Measurements from ENCODE around the gene FAM227A.

FAM227A gene

DNA sequence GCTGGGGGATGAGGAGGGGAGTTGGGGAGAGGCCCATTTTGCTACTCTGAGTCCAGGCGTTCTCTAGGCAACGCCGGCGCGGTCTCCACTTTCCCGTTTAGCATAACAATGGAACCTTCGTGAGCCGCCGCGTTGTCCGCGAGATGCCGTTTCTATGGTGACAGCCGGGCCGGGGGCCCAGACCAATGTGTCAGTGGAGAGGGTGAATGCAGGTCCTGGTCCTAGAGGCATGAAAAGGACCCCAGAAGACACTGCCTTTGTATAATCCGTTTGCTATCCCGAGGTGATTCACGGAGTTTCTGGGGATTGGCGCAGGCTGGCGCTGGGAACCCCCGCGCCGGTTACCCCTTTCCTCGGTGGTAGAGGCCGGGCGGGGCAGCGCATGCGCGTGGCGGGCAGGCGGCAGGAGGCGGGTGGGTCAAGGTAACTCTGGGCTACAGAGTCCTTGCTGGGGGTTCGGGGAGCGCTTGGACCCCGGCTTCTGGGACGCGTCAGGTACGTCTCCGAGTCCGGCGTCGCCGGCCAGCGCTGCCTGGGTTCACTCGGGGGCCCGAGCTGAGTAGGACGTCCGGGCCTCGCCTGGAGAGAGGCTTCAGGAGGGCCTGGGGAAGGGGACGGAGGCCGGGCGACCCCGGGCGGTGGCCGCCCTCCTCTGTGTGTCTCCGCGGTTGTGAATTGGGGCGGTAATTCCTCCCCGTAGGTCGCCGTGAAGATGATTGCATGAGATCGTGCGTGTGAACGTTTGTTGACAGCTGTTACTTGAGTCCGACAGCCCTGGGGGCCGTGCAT is at the start of gene FAM227A, which contains the start of gene CBY1:
Gene FAM227A (minus strand): TSS at position 137 of the 789 bp plus-strand sequence. CDS start 6,224 bp downstream, outside the sequence.
Gene CBY1 (plus strand): TSS at position 383 of the 789 bp plus-strand sequence. CDS start 11,417 bp downstream, outside the sequence.
- peak; percentile 57 for DNase-seq (ENCODE audit: low read depth, low spot score)

DNA sequence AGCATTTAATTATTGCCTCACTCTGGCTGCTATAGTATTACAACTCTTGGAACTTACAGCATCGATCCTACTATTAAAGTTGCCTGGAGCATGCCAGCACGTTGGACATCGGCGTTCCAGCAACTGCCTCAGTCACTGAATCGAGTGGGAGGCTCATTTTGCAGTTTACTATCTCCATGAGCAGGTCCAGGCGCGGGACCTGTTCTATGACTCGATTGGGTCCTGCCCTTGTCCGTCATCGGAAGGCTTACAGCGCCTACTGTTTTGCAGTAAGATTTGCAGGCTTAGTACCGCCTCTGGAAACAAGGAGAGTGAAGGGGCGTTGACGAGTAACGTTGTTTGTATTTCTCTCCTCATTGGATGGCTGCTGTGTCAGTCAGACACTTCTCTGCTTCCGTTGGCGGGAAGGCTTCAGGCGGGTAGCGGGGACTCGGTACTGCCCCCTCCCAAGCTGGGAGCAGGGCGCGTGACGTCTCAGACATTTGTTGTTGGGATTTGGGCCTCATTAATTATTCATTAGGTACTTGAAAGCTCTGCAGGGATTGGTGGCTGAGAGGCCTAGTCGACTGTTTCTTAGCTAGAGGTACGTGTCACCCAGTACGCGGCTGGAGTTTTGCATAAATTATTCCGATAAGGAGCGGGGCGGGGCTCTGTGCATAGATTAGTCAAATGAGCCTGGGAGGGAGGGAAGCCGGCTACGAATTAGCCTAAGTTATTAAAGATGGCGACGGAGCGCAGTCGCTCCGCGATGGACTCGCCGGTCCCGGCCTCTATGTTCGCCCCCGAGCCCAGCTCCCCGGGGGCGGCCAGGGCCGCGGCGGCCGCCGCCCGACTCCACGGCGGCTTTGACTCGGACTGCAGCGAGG is 49.3 kb upstream of the FAM227A start, which contains the start of gene GTPBP1:
Gene GTPBP1 (plus strand): TSS at position 710 of the 866 bp plus-strand sequence. CDS start 12 bp downstream, at position 722.
- DNase-seq (ENCODE audit: low read depth, low spot score): peak; percentile 100

DNA sequence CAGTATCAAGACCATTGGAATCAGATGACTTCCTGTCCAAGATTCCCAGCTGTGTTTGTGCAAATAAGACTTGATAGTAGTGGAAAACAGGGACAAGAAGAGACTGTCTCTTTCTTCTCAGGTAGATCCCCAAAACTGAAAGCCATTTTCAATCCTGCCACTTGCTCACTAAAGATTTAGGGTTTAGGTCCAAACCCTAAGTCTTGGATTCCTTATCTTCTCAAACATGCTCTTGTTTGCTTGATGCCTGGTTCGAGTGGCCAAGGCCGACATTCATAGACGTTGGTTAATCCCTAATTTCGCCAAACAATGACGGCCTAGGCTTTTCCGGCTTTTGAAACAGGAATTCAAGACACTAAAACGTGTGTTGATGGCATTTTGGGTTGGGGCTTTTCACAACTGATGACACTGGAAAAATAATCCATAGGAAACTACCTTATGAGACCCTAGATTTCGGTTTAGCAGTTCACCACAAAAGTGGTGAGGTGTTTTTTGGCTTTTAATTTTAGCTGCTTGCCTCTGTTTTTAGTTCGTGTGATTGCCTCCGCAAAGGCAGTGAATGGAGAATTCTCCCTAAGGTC is 48.6 kb upstream of the FAM227A start:
- no peak for DNase-seq (ENCODE audit: low read depth, low spot score)

DNA sequence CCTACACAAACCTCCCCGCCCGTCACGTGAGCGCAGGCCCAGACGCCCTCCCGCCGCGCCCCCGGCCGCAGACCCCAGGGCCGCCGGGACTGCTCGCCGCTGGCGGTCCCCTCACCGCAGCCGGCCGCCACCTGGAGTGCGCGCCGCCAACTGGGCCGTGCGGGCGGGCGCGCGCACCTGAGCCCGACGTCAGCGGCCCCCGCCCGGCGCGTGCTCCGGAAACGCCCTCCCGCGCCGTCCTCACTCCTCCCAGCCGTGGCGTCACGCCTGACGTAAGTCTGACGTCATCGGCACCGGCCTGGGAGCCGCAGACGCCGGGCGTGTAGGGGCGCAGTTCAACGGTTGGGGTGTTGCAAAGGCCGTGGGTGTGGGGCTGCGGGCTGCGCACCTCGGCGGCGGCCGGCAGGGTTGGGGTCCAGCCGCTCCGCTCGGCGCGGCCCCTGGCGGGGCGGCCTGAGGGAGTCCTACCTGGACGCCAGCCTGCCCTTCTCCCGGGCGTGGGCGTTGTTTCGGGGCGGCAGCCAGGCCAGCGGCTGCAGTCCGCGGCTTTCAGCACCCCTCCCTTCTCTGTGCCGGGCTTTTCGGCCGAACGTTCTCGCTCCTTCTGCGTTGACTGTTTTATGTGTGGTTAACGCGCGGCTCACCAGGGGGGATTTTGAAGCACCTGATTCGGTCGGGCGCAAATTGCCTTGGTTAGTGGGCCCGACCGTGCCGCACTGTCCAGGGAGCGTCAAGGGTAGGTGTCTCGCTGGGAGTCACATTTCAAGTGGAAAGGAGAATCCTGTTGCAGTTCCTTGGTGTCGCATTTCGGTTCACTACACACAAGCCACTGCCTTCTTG is 44.8 kb upstream of the FAM227A start, which contains the start of gene JOSD1:
Gene JOSD1 (minus strand): TSS at position 155 of the 840 bp plus-strand sequence. CDS start 956 bp downstream, outside the sequence.
- peak; percentile 82 for DNase-seq (ENCODE audit: low read depth, low spot score)

DNA sequence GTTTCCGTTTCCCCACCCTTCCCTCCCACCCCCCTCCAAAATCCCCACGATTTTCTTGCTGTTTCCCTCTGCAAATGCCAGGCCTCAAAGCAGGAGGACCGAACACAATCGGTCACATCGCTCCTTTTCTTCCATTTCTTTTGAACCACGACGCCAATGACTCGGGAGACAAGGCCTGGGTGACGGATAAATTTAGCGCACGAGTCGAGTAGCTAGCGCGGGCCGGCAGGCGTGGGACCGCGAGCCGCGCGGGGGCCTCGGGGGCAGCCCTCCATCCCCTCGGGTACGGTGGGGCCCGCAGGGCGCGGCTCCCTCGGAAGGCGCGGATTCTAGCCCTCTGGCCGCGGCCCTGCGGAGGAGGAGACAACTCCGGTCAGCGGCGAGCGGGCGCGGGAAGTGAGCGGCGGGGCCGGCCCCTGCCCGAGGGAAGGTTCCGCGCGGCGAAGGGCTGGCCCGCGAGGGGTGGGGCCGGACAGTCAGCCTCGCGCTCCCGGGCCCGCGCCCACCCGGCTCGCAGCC is 44.1 kb upstream of the FAM227A start:
- no peak for DNase-seq (ENCODE audit: low read depth, low spot score)

DNA sequence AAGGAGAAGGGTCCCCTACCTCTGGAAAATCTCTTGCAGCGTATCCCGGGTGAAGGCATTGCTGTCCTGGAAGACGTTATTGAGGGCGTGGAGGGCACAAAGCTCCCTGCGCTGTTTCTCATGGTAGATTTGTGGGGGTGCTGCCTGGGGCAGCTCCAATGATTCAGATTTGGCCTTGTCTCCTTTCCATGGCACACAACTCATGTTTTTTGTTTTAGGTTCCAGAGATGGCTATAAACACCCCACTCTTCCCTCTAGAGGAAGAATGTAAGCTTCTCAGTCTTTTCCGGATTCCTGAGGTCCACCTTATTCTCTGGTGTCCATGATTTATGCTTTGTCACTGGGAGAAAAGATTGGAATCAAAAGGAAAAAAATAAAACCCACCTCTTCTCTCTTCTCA is 43.6 kb upstream of the FAM227A start:
- no peak for DNase-seq (ENCODE audit: low read depth, low spot score)

DNA sequence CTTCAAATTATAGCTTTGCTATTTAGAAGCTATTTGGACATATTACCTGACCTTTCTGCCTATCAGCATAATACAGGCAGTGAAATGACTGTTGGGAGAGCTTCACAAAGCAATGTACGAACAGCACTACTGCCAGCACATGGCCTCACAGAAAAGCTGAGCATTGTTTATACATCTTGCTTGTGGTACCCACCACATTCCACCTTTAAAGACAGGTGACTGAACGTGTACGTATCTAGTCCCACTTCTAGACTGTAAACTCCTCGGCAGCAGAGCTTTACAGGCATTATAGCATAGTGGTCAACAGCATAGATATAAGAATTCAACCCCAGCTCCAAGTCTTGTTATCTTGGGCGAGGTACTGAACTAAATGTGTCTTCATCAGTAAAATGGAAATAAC is 43.0 kb upstream of the FAM227A start:
- no peak for DNase-seq (ENCODE audit: low read depth, low spot score)

DNA sequence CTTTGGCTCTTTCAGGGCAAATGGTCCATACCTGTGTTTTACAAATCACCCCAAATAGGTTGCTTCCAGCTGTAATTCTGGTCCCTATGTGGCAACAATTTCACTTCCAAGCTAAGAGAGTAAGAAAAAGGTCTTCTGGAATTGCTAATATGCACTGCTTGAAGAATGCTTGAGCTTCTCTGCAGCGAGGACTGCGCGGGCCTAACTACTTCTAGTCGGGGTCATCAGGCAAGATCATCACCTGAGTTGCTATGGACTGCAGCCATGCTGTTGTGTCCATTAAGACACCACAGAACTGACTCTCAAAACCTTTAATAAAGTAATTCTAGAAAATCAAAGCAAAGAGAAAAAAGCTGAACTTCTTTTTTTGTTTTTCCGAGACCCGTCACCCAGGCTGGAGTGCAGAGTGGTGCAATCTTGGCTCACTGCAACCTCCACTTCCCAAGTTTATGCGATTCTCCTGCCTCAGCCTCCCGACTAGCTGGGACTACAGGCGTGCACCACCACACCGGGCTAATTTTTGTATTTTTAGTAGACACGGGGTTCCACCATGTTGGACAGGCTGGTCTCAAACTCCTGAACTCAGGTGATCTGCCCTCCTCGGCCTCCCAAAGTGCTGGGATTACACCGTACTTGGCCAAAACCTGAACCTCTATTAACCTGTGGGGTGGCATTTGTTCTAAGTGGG is 42.4 kb upstream of the FAM227A start:
- no peak for DNase-seq (ENCODE audit: low read depth, low spot score)

DNA sequence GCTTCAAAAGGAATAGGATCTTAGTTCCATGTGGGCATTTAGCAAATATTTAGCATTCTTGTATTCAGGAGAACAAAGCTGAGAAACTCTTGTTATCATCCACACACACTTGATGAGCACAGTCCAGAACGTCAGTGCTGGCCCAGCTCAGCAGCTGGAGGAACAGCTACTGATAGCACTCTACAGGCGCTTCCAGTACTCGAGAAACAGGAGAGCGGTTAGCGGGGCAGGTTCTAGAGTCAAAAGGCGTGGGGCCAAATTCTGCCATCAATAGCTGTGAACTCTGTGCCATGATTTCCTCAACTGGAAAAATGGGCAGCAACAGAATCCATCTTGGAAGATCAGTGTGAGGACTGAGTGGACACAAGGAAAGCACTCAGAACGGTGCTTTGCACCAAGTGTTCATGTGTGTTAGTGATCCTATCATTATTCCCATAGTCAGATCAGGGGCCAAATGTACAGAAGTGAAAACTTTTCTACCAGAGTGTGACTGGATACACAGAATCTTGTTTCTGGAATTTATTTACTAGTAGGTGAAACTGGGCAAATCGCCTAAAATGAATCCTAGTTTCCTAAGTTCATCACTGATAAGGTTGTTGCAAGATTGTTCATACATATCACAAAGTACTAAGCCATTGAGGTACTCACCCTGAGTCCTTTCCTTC is 41.4 kb upstream of the FAM227A start:
- DNase-seq (ENCODE audit: low read depth, low spot score): no peak

DNA sequence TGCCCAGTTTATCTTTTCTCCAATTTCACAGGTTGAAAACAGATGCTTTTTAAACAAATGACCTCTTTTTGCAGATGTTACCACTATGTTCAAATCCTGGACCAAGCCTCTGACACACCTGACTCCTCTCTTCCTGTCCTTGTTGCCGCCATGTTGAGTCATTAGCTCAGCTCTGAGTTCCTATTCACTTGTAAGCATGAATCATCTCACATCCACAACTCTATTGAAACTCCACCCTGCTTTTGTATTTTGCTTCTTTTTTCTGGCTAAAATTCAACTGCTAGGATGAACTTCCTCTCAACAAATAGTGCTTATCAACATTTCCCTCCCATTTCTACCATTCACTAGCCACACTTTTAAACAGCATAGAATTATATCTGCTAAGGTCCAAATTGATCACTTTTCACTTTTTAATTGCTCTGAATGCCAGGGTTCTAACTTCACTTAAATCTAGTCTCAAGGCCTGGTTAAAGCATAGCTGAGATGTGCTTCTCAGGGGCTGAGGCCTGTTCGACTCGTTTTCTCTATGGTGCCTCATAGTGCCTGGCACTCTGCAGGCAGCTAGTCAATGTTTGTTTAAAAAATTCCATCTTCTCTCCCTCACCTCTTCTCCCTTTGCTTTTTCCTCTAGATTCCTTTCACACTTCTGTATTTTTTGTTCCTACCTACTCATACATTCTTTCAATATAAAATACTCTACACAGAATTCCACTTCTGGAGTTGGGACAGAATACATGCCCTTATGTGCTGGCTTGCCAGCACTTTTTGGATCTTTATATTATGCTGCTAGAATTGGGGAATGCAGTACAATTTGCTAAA is 40.6 kb upstream of the FAM227A start:
- DNase-seq (ENCODE audit: low read depth, low spot score): no peak

DNA sequence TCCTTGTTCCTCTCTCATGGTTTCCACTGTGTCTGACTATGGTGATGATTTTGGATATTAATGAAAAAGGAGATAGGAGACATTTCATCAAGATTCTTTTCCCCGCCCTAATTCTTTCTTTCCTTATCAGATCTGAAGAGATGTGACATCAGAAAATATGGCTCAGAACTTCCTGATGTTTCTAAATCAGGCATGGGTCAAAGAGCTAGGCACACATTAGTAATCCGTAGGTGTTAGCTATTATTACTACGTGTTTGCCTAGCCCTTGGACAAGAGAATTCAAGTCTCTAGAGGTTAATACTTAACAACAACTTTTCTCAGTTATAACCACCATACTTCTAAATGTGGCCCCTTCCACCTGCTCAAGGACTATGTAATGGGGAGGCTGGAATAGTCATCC is 38.7 kb upstream of the FAM227A start:
- DNase-seq (ENCODE audit: low read depth, low spot score): no peak

DNA sequence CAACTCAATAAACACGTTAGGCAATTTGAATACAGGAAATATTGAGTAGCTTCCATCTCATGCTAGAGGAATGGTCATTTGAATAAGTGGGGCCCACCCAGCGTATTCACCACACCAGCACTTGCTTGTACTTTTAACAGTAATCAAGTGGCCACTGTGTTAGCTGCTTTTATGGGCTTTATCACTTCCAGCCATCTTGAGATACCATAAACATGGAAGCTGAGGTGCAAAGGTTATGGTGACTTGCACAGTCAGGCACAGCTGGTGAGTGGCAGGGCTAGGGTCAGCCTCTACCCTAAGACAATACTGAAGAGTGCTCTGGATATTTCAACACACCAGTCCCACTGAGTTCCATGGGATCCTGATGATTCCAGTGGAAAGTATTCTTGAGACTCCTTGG is 37.9 kb upstream of the FAM227A start:
- DNase-seq (ENCODE audit: low read depth, low spot score): no peak

DNA sequence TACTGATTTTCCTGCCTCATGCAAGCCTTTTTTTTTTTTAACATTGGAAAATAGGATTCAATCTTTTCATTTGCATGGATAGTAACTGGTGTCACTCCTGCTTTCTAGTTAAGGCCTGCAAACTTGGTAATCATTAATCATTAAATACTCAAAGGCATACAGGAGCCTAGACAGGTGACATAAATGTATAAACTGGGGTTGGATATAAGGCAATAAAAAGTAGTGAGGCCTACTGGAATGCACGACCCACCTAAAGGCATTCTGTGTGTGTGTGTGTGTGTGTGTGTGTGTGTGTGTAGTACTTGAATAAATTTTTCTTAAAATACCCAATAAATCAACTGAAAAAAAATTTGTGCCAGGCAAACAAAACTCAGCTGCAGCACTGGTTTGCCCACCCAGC is 33.5 kb upstream of the FAM227A start:
- no peak for DNase-seq (ENCODE audit: low read depth, low spot score)

DNA sequence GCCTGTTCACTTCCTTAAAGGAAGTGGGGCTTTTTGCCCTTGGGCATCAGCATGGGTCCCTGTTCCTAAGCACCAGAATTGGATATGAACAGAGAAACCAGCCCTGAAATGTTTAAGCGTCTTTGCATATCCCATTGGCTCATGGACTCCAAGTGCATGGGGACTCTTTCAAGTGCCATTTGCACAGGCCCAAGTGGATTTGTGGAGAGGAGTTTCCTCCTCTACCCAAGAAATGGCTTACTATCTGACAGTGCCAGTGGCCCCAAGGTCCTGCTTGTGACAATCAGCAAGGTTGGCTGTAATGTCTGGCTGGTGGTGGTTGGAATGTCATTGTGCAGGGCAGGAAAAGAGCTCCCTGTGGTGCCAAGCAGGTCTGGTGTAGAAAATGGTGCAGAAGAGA is 29.6 kb upstream of the FAM227A start:
- DNase-seq (ENCODE audit: low read depth, low spot score): no peak

DNA sequence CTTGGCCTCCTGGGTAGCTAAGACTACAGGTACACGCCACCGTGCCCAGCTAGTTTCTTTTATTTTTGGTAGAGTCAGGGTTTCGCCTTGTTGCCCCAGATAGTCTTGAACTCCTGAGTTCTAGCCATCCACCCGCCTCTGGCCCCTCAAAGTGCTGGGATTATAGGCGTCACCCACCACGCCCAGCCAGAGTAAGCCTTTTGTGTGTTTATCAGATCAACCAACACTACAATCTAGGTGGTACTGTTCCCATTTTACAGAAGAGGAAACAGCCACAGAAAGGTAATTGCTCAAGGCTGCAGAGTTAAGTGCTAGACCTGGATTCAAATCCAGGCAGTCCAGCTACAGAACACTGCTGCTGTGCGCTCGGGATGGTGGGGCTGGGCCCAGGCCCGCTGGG is 28.7 kb upstream of the FAM227A start:
- no peak for DNase-seq (ENCODE audit: low read depth, low spot score)

DNA sequence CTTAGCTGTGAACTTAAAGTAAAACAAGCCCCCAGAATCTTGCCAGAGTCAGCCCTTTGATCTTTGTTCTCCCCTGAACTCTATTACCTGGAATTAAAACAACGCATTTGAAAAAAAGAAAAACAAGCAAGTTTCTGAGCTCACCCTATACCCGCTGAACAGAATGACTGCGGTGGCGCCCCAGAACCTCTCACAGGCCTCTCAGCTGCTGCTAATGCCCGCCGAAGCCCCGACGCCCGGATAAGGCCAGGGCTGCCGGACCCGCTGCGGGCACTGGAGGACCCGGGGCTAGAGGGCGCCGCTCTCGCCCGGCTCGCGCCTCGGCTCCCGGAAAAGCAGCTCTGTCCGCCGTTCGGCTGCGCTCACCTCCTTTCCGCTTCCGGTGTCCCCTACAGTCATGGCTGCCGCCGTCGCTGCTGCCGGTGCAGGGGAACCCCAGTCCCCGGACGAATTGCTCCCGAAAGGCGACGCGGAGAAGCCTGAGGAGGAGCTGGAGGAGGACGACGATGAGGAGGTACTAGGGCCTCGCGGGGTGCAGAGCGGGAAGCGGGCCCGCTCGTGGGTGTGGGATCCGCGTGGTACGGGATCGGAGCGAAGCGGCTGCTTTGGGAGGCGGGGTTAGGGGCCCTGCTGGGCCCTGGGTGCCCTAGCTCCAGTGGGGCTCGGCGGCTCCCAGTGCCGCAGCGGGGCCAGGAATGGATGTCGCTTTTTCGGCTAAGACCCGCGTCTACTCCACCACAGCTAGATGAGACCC is 25.6 kb upstream of the FAM227A start, which contains the start of gene TOMM22:
Gene TOMM22 (plus strand): TSS at position 376 of the 754 bp plus-strand sequence. CDS start 22 bp downstream, at position 398.
- no peak for DNase-seq (ENCODE audit: low read depth, low spot score)

DNA sequence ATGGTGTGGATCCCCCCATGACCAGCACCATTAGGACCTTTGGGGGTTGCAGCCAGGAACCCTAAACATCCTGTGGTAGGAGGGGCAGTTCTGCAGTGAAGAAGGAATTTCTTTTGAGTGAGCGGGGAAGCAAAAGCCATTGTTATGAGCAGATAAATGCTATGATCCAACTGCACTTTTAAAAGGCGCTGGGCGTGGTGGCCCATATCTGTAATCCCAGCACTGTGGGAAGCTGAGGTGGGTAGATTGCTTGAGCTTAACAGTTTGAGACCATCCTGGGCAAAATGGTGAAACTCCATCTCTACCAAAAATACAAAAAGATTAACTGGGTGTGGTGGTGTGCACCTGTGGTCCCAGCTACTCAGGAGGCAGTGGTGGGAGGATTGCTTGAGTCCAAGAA is 19.6 kb upstream of the FAM227A start:
- no peak for DNase-seq (ENCODE audit: low read depth, low spot score)

DNA sequence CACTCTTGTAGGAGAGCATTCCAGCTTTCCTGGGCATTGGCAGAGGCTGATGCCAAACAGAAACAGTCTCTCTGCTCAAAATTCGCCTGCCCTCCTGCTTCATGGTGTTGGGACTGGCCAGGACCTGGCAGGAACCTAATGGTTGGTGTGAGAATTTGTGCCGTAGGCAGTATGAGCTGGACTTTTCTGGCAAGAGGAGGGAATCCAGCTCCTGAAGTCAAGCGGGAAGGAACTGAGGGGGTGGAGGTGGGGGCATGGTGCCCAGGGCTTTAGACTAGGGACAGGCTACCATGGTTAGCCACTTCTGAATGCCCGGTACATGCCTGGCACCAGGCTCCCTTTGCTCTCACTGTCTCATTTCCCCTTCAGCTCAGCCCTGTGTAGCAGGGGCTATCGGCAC is 18.7 kb upstream of the FAM227A start:
- DNase-seq (ENCODE audit: low read depth, low spot score): no peak

All from smooth muscle cell of the brain vasculature (primary cell).